Neural cell (in vitro differentiated cells): ENCODE results near the gene GAB4. TPM values are rescaled to one million over a fixed set of nuclear protein-coding genes. Genes with fewer than 3 reads are reported as not detected.

Experiments
- H2AFZ ChIP-seq: fragments of 200-600, 300-800 bp; sonication (generic), shearing (Covaris generic); 2 replicates; pipeline ENCODE4 v1.6.0; 2014; ENCODE audit warnings: low read depth, mild to moderate bottlenecking, antibody characterized with exemption, low read length, moderate library complexity
- H3F3A ChIP-seq: fragments of 200-600 bp; shearing (Covaris generic); 2 replicates; pipeline ENCODE4 v1.6.1; 2016; ENCODE audit warnings: mild to moderate bottlenecking, moderate library complexity, mixed read lengths, antibody characterized with exemption, low read length; ENCODE audit not compliant: insufficient read depth, poor library complexity, severe bottlenecking
- H3K27ac ChIP-seq: fragments of 200-600, 300-800 bp; sonication (generic), shearing (Covaris generic); 2 replicates; pipeline ENCODE4 v1.5.1; 2014; ENCODE audit warnings: mild to moderate bottlenecking, low read length, moderate library complexity
- H3K27me3 ChIP-seq: fragments of 300-800, 200-600 bp; sonication (generic), shearing (Covaris generic); 2 replicates; pipeline ENCODE4 v1.6.0; 2014; ENCODE audit warnings: mild to moderate bottlenecking, low read depth, low read length, moderate library complexity; ENCODE audit not compliant: insufficient read depth
- H3K36me3 ChIP-seq: fragments of 300-800, 200-600 bp; sonication (generic), shearing (Covaris generic); 2 replicates; pipeline ENCODE4 v1.5.1; 2014; ENCODE audit warnings: mild to moderate bottlenecking, antibody characterized with exemption, low read length, moderate library complexity; ENCODE audit not compliant: insufficient read depth
- H3K4me2 ChIP-seq: fragments of 300-800, 200-600 bp; sonication (generic), shearing (Covaris generic); 2 replicates; pipeline ENCODE4 v1.6.0; 2014; ENCODE audit warnings: mild to moderate bottlenecking, low read length
- H3K4me3 ChIP-seq: fragments of 300-800, 200-600 bp; sonication (generic), shearing (Covaris generic); 2 replicates; pipeline ENCODE4 v1.5.1; 2014; ENCODE audit warnings: mild to moderate bottlenecking, low read length, moderate library complexity
- H3K79me2 ChIP-seq: fragments of 200-600 bp; shearing (Covaris generic); replicated peaks from 2 replicates; pipeline ENCODE4 v1.6.0; 2014; ENCODE audit warnings: mild to moderate bottlenecking, low read length, moderate library complexity; ENCODE audit not compliant: insufficient read depth
- H3K9ac ChIP-seq: fragments of 300-800, 200-600 bp; sonication (generic), shearing (Covaris generic); 2 replicates; pipeline ENCODE4 v1.6.1; 2016; ENCODE audit warnings: mild to moderate bottlenecking, low read length, mixed read lengths
- H3K9me2 ChIP-seq: fragments of 200-600 bp; shearing (Covaris generic); 2 replicates; pipeline ENCODE4 v1.6.1; 2016; ENCODE audit warnings: mild to moderate bottlenecking, low read length, mixed read lengths; ENCODE audit not compliant: insufficient read depth
- H3K9me3 ChIP-seq: fragments of 200-600, 300-800 bp; sonication (generic), shearing (Covaris generic); 2 replicates; pipeline ENCODE4 v1.6.1; 2016; ENCODE audit warnings: mild to moderate bottlenecking, mixed run types, low read length, moderate library complexity, mixed read lengths
- H4K20me1 ChIP-seq: fragments of 200-600 bp; shearing (Covaris generic); 2 replicates; pipeline ENCODE4 v1.6.1; 2016; ENCODE audit warnings: mild to moderate bottlenecking, mixed run types; ENCODE audit not compliant: insufficient read depth
- CTCF ChIP-seq: fragments of 450-650 bp; IDR thresholded peaks from 2 replicates; pipeline ENCODE4 v1.5.1; 2014; ENCODE audit warnings: antibody characterized with exemption, mild to moderate bottlenecking, moderate library complexity; ENCODE audit not compliant: poor library complexity, severe bottlenecking
- EP300 ChIP-seq: fragments of 450-650 bp; conservative IDR thresholded peaks from 2 replicates; pipeline ENCODE4 v1.6.1; 2014; ENCODE audit warnings: antibody characterized with exemption, mild to moderate bottlenecking, moderate library complexity; ENCODE audit not compliant: poor library complexity, severe bottlenecking
- EZH2 ChIP-seq: fragments of 200-600, 300-800 bp; shearing (Covaris generic), sonication (generic); IDR thresholded peaks from 2 replicates; pipeline ENCODE4 v1.6.1; 2014; ENCODE audit warnings: antibody characterized with exemption, low read length, borderline replicate concordance, mild to moderate bottlenecking; ENCODE audit not compliant: insufficient read depth, poor library complexity, severe bottlenecking
- MXI1 ChIP-seq: fragments of 450-650 bp; conservative IDR thresholded peaks from 2 replicates; pipeline ENCODE4 v1.6.1; 2014; ENCODE audit warnings: antibody characterized with exemption, mild to moderate bottlenecking; ENCODE audit not compliant: poor library complexity, severe bottlenecking
- POLR2AphosphoS5 ChIP-seq: IDR thresholded peaks from 2 replicates; pipeline ENCODE4 v1.6.1; 2012
- RAD21 ChIP-seq: fragments of 450-650 bp; conservative IDR thresholded peaks from 2 replicates; pipeline ENCODE4 v1.6.1; 2014; ENCODE audit warnings: antibody characterized with exemption, mild to moderate bottlenecking, moderate library complexity
- SMC3 ChIP-seq: fragments of 450-650 bp; conservative IDR thresholded peaks from 2 replicates; pipeline ENCODE4 v1.6.1; 2014; ENCODE audit warnings: antibody characterized with exemption, mild to moderate bottlenecking, moderate library complexity; ENCODE audit not compliant: poor library complexity
- TAF1 ChIP-seq: IDR thresholded peaks from 2 replicates; pipeline ENCODE4 v1.6.1; 2012; ENCODE audit warnings: low read depth
- polyA plus RNA-seq: library from polyadenylated mRNA; depleted of rRNA; stranded (reverse); fragments of >200 nt; gene quantifications from 2 replicates; pipeline ENCODE4 v1.2.3, GENCODE V29; 2014
- TF ChIP-seq, protein P1 (sequence below): IDR thresholded peaks from 2 replicates; pipeline ENCODE4 v1.6.1; 2012; ENCODE audit warnings: borderline replicate concordance

GAB4 gene
- polyA plus RNA-seq, 1 donor from 2014 or later: not detected

DNA sequence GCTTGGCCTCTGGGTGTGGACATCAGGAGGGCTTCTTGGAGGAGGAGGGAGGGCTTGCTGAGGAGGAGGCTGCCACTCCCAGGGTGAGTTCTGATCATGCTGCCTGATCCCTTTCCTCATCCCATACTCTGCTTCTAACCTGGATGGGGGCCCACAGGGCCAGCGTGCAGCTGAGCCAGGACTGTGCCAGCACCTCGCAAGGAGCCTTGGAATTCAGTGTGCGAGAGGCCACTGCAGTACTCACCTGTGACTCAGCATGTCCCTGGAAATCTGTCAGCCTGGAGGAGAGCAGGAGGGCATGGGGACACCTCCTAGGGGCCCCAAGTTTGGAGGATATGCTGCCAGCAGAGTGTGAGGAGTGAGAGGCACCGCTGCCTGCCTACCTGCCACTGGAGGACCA lies 4.2 kb upstream of the GAB4 start:
- Histone ChIP-seq H3K79me2 (no peaks in the 10 kb centered on the region), H3K9ac (no peak overlapping the region), H3K4me2 (no peak overlapping the region), H3K9me3 (no peaks in the 10 kb centered on the region), H3F3A (no peaks in the 10 kb centered on the region), H2AFZ (no peak overlapping the region), H3K9me2 (no peaks in the 10 kb centered on the region), H3K27me3 (no peaks in the 10 kb centered on the region), H3K27ac (no peak overlapping the region), H3K4me3 (no peak overlapping the region), H4K20me1 (no peaks in the 10 kb centered on the region), H3K36me3 (no peaks in the 10 kb centered on the region)
- TF ChIP-seq RAD21 (no peak), EZH2 (no peak), CTCF (no peak), TAF1 (no peak), SMC3 (no peak), EP300 (no peak), MXI1 (no peak)
- TF ChIP-seq, protein P1, sequence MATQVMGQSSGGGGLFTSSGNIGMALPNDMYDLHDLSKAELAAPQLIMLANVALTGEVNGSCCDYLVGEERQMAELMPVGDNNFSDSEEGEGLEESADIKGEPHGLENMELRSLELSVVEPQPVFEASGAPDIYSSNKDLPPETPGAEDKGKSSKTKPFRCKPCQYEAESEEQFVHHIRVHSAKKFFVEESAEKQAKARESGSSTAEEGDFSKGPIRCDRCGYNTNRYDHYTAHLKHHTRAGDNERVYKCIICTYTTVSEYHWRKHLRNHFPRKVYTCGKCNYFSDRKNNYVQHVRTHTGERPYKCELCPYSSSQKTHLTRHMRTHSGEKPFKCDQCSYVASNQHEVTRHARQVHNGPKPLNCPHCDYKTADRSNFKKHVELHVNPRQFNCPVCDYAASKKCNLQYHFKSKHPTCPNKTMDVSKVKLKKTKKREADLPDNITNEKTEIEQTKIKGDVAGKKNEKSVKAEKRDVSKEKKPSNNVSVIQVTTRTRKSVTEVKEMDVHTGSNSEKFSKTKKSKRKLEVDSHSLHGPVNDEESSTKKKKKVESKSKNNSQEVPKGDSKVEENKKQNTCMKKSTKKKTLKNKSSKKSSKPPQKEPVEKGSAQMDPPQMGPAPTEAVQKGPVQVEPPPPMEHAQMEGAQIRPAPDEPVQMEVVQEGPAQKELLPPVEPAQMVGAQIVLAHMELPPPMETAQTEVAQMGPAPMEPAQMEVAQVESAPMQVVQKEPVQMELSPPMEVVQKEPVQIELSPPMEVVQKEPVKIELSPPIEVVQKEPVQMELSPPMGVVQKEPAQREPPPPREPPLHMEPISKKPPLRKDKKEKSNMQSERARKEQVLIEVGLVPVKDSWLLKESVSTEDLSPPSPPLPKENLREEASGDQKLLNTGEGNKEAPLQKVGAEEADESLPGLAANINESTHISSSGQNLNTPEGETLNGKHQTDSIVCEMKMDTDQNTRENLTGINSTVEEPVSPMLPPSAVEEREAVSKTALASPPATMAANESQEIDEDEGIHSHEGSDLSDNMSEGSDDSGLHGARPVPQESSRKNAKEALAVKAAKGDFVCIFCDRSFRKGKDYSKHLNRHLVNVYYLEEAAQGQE: no peak

GRCh38 chr22:17009640-17010291 lies 1.7 kb upstream of the GAB4 start:
- Histone ChIP-seq H4K20me1 (no peaks in the 10 kb centered on the region), H3K79me2 (no peaks in the 10 kb centered on the region), H3K27me3 (no peaks in the 10 kb centered on the region), H3K9me2 (no peaks in the 10 kb centered on the region), H3K4me2 (no peak overlapping the region), H3K4me3 (no peak overlapping the region), H3F3A (no peaks in the 10 kb centered on the region), H3K36me3 (no peaks in the 10 kb centered on the region), H3K9ac (no peak overlapping the region), H3K27ac (no peak overlapping the region), H3K9me3 (peaks cover 3% of the 10 kb centered on the region), H2AFZ (no peak overlapping the region)
- TF ChIP-seq TAF1: no peak
- TF ChIP-seq, protein P1: no peak
- TF ChIP-seq RAD21: no peak
- TF ChIP-seq CTCF: no peak
- no peak for TF ChIP-seq MXI1
- TF ChIP-seq SMC3: no peak
- no peak for TF ChIP-seq POLR2AphosphoS5
- TF ChIP-seq EP300: no peak
- TF ChIP-seq EZH2: no peak
